Glutamatergic neuron (in vitro differentiated cells): ENCODE data around the gene NIP7. TPM values are rescaled to one million over a fixed set of nuclear protein-coding genes. Genes with fewer than 3 reads are reported as not detected.

Experiments
- DNase-seq: peaks from one replicate; pipeline ENCODE4 v3.0.0; 2022
- H3K27ac Mint-ChIP-seq: one replicate; pipeline ENCODE4 v1.8.0; 2020; ENCODE audit warnings: mild to moderate bottlenecking, mixed read lengths, inconsistent platforms; ENCODE audit not compliant: unreplicated experiment
- H3K27me3 Mint-ChIP-seq: one replicate; pipeline ENCODE4 v1.8.0; 2020; ENCODE audit warnings: mild to moderate bottlenecking, moderate library complexity, mixed read lengths, inconsistent platforms; ENCODE audit not compliant: unreplicated experiment
- H3K36me3 Mint-ChIP-seq: one replicate; pipeline ENCODE4 v1.8.0; 2020; ENCODE audit warnings: mild to moderate bottlenecking, mixed read lengths, inconsistent platforms; ENCODE audit not compliant: unreplicated experiment
- H3K4me1 Mint-ChIP-seq: one replicate; pipeline ENCODE4 v1.8.0; 2020; ENCODE audit warnings: mild to moderate bottlenecking, low read depth, mixed read lengths, inconsistent platforms; ENCODE audit not compliant: unreplicated experiment
- H3K4me3 Mint-ChIP-seq: one replicate; pipeline ENCODE4 v1.8.0; 2020; ENCODE audit warnings: mild to moderate bottlenecking, mixed read lengths, inconsistent platforms; ENCODE audit not compliant: unreplicated experiment
- H3K9me3 Mint-ChIP-seq: one replicate; pipeline ENCODE4 v1.8.0; 2020; ENCODE audit warnings: mild to moderate bottlenecking, moderate library complexity, mixed read lengths, inconsistent platforms; ENCODE audit not compliant: unreplicated experiment
- CTCF ChIP-seq: fragments of 200-600 bp; sonication (generic); IDR thresholded peaks from one replicate; pipeline ENCODE4 v1.5.0; 2021; ENCODE audit not compliant: partially characterized antibody, unreplicated experiment
- total RNA-seq: library from RNA; stranded (reverse); fragmentation: NEBNext Ultra II Directional; extraction: Animal tissue kit (Norgen Biotek cat#: 25700); gene quantifications from one replicate; pipeline ENCODE4 v1.2.1, GENCODE V29; 2021; ENCODE audit not compliant: unreplicated experiment

The NIP7 gene
- total RNA-seq, 1 donor from 2014 or later: 19.6 TPM

- Mint-ChIP-seq H3K27ac (no peak overlapping the region), H3K36me3 (no peaks in the 10 kb centered on the region), H3K4me1 (peaks cover 3% of the 10 kb centered on the region), H3K4me3 (no peak overlapping the region), H3K27me3 (no peaks in the 10 kb centered on the region), H3K9me3 (no peaks in the 10 kb centered on the region)
- no peak for DNase-seq
- TF ChIP-seq CTCF: no peak
Observed at GRCh38 chr16:69382421-69382820, 42.8 kb downstream of the NIP7 start.

- Mint-ChIP-seq H3K4me3 (peak overlapping the region; percentile 99), H3K9me3 (no peaks in the 10 kb centered on the region), H3K36me3 (no peaks in the 10 kb centered on the region), H3K27me3 (no peaks in the 10 kb centered on the region), H3K4me1 (peaks cover 3% of the 10 kb centered on the region), H3K27ac (peak overlapping the region; percentile 90)
- DNase-seq: no peak
- TF ChIP-seq CTCF: no peak
Observed at GRCh38 chr16:69384974-69385373, 45.4 kb downstream of the NIP7 start.

- Mint-ChIP-seq H3K9me3 (no peaks in the 10 kb centered on the region), H3K36me3 (no peaks in the 10 kb centered on the region), H3K27me3 (no peaks in the 10 kb centered on the region), H3K4me3 (no peak overlapping the region), H3K27ac (no peak overlapping the region), H3K4me1 (peaks cover 3% of the 10 kb centered on the region)
- no peak for DNase-seq
- no peak for TF ChIP-seq CTCF
Observed at GRCh38 chr16:69386596-69386995, 47.0 kb downstream of the NIP7 start.

Other genes starting within 250 kb of the NIP7 start
- 0.42 TPM for gene HAS3, start 234.1 kb upstream of the NIP7 start, total RNA-seq
- 116 TPM for gene CHTF8, start 207.2 kb upstream of the NIP7 start, total RNA-seq
- 70.7 TPM for gene UTP4, start 207.1 kb upstream of the NIP7 start, total RNA-seq
- 26.8 TPM for gene SNTB2, start 152.6 kb upstream of the NIP7 start, total RNA-seq
- 38.9 TPM for gene VPS4A, start 28.4 kb upstream of the NIP7 start, total RNA-seq
- 12.0 TPM for gene PDF, start 9.2 kb upstream of the NIP7 start, total RNA-seq
- 51.2 TPM for gene COG8, start 208 bp upstream of the NIP7 start, total RNA-seq
- gene TMED6, start 12.0 kb downstream of the NIP7 start, total RNA-seq: not detected
- 31.8 TPM for gene TERF2, start 46.2 kb downstream of the NIP7 start, total RNA-seq
- gene CYB5B, start 84.8 kb downstream of the NIP7 start, total RNA-seq: 124 TPM
- gene NFAT5, start 226.2 kb downstream of the NIP7 start, total RNA-seq: 26.3 TPM